KOPT-K1 (cell line): ENCODE results near the gene ZNF394.
A peak's percentile ranks its signal among the peaks of the same experiment; 100 is the strongest.

ENCODE experiments used
- H3K27ac ChIP-seq: fragments of 200-600 bp; sonication (generic); 2 replicates; pipeline ENCODE4 v1.5.1; 2016; ENCODE audit warnings: antibody characterized with exemption, mild to moderate bottlenecking, low read depth, low read length; ENCODE audit not compliant: poor library complexity, severe bottlenecking
- H3K36me3 ChIP-seq: fragments of 200-600 bp; sonication (generic); 2 replicates; pipeline ENCODE4 v1.5.1; 2017; ENCODE audit warnings: antibody characterized with exemption, mild to moderate bottlenecking, low read length, moderate library complexity; ENCODE audit not compliant: insufficient read depth
- H3K9me3 ChIP-seq: fragments of 200-600 bp; sonication (generic); 2 replicates; pipeline ENCODE4 v1.5.1; 2017; ENCODE audit warnings: antibody characterized with exemption, low read length, mild to moderate bottlenecking; ENCODE audit not compliant: insufficient read depth, poor library complexity, severe bottlenecking

The ZNF394 gene

DNA sequence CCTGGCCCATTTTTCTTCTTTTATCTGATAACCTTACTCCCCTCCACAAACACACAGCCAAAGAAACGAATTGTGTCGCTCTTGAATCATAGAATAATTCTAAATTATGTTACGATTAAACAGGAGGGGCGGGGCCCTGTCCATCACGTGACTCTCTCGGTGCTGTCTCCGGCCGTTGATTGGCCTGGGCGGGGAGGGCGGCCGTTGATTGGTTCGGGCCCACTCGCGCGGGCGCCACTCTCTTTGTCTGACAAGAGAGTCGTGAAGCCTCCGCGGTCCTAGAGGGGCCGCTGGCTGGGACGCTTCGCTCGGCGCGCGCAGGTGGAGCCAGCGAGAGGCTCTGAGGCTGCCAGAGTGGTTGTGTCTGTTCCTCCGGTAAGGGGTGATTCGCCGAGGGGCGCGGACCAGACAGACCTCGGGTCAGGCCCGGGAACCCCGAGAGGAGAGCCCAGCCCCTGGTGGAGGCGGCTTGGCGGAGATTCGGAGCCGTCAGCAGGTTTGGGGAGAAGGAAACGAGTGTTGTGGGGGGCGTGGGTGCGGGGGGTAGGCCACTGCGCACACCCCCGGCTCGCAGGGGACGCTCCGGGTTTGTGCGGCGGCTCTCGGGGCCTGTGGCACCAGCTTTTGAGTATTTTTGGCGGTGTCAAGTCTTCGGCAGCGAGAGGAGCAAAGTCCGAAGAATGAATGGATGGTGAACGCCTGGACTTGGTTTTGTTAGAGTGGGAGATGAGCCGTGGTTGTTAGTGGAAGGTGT is 27.3 kb downstream of the ZNF394 start, which contains the start of gene ZNF789:
Gene ZNF789 (plus strand): TSS at position 330 of the 754 bp plus-strand sequence. CDS start 3,567 bp downstream, outside the sequence.
- H3K27ac ChIP-seq = peak within 1 kb of the TSS; percentile 68
- no peaks in the 10 kb centered on the region for H3K9me3 ChIP-seq
- peaks cover 26% of the 10 kb centered on the region for H3K36me3 ChIP-seq

DNA sequence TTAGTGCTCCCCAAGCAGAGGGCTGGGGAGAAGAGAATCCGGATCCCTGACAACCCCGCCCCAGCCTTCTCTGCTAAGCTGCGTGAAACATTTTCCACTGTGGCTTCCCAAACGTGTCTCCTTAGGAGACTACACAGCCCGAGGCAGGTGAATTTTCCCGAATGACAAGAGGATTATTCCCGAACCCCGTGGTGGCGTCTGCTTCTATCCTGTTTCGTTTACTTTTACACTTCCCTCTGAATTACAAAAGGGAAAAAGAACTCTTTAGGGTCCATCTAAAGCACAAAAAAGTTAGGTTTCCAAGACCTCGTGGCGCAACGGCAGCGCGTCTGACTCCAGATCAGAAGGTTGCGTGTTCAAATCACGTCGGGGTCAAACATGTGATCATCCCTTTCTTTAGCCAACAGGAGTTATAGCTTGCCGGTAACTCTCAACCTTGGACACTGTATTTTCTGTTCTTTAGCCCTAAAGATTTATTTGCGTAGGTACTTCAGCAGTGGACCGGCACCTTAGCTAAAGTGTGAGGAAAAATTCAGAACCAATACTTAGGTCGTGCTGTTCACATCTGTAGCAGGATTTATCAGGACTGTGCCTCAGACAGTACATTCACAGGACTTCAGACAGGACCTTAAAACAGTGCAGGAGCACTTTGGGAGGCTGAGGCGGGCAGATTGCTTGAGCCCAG is 30.6 kb downstream of the ZNF394 start:
- H3K36me3 ChIP-seq = no peaks in the 10 kb centered on the region
- no peaks in the 10 kb centered on the region for H3K9me3 ChIP-seq
- no peak overlapping the region for H3K27ac ChIP-seq

DNA sequence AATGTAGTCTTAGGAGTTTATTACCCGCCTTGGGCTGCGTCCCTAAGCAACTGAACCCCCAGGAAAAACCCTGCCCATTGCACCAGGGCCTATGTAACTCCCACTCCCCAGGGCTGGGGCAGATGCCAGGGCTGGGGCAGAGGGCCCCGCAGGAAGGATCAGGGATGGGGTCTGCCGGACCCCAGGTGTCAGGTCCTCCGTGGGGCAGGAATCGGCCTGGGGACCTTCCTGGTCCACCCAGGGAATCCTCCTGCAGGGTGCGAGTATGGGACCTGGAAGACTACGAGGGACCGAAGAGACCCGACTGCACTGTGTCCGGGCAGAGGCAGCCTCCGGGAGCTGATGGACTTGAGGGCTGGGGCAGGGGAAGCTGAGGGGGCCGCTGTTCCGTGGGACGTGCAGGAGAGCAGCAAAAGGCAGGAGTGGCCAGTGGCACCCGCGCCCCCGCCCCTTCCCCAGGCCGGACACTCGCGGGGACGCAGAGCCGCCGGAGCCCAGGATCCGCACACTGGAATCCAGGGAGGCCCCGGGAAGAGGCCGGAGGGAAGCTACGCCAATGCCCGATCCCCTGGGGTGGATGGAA is 31.7 kb downstream of the ZNF394 start:
- H3K36me3 ChIP-seq = peaks cover 8% of the 10 kb centered on the region; the same call in 1 of the 2 replicates
- no peak overlapping the region for H3K27ac ChIP-seq
- no peaks in the 10 kb centered on the region for H3K9me3 ChIP-seq

DNA sequence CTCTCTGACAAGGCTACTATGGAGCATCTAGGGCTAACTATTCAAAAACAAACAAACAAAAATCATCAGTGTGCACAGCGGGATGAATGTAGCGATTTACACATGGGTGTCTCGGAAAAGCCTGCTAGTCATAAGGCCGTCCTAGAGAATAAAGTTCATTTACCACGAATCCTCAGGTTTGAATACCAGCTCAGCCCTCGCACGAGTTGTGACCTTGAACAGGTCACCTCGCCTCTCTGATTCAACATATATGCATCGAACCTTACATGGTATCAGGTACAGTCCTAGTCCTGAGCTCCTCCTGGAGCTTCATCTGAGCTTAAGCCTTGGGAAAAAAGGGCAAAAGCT is 34.7 kb downstream of the ZNF394 start:
- Histone ChIP-seq H3K27ac (peak overlapping the region; percentile 80), H3K9me3 (no peaks in the 10 kb centered on the region)

GRCh38 chr7:99461221-99461620 is 38.9 kb downstream of the ZNF394 start:
- no peaks in the 10 kb centered on the region for H3K9me3 ChIP-seq
- H3K36me3 ChIP-seq = peaks cover 74% of the 10 kb centered on the region

More for the DNA sequence above, 34.7 kb downstream of the ZNF394 start:
- H3K36me3 ChIP-seq = peaks cover 32% of the 10 kb centered on the region

GRCh38 chr7:99460651-99461050 is 39.4 kb downstream of the ZNF394 start:
- Histone ChIP-seq H3K36me3 (peaks cover 79% of the 10 kb centered on the region), H3K27ac (no peak overlapping the region), H3K9me3 (no peaks in the 10 kb centered on the region)

More at GRCh38 chr7:99461221-99461620, 38.9 kb downstream of the ZNF394 start:
- no peak overlapping the region for H3K27ac ChIP-seq

GRCh38 chr7:99459087-99459486 is 41.0 kb downstream of the ZNF394 start:
- Histone ChIP-seq H3K9me3 (no peaks in the 10 kb centered on the region), H3K27ac (no peak overlapping the region), H3K36me3 (peaks cover 92% of the 10 kb centered on the region)

DNA sequence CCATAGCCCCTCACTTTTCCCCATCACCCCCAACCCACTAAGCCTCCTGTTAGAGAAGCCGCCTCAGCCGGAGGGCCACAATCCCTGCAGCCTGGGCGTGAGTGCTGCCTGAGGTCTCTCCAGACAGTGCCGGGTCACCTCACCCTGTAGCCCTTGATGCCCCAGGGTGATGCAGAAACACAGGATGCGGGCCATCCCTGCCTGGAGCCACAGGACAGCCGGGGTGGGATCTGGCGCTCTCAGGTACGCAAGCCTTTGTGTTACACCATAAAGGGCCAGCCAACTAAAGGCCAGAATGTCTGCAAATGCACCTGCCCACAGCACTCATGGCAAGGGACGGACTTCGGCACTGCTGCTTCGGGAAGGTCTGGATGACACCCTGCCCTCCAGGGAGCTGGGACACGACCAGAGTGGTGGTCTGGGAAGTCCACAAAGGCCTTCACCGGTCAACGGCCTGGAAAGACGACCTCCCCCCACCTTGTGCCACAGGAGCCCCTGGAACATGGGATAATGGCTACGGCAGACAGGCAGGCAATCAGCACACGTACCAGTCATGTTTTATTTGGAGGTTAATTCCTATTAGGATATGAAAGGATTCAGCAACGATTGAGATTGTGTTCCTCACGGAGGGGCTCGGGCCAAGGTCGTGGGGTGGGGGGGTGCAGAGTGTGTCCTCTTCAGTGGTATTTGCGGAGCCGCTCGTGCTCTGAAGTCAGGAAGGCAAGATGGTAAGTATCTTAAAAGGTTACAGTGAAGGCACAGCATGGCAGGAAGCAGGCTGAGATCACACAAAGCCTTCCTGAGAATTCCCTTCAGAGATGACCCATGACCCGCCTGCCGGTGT is 42.2 kb downstream of the ZNF394 start:
- H3K9me3 ChIP-seq = no peaks in the 10 kb centered on the region
- no peak overlapping the region for H3K27ac ChIP-seq
- peaks cover 97% of the 10 kb centered on the region for H3K36me3 ChIP-seq

DNA sequence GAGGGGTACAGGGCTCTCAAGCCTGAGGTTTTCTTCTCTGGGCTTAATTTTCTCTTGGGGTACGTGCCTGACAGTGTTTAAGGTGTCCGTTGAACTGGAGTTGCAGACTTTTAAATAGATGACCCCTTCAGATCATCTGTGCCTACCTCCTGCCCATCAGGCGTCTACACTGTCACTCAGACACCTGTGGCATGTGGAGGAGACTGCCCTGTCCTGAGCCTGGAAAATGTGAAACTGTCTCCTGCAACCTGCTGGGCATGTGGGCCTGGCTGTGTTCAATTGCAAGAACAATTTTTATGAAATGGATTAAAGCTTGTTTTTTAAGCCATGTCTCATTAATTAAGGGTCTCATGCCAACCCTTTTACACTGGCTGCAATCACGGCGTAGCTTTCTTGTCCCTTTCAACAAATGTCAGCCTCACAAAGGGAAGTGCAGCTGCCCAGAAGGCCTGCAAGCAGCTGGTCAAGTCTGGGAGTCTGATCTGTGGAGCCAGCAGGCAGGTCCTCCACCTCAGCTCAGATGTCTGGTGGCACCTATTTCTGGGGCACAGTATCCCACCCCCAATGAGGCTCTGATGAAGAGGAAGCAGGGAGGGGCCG is 42.9 kb downstream of the ZNF394 start:
- H3K36me3 ChIP-seq = peaks cover 98% of the 10 kb centered on the region
- H3K27ac ChIP-seq = no peak overlapping the region
- H3K9me3 ChIP-seq = no peaks in the 10 kb centered on the region

DNA sequence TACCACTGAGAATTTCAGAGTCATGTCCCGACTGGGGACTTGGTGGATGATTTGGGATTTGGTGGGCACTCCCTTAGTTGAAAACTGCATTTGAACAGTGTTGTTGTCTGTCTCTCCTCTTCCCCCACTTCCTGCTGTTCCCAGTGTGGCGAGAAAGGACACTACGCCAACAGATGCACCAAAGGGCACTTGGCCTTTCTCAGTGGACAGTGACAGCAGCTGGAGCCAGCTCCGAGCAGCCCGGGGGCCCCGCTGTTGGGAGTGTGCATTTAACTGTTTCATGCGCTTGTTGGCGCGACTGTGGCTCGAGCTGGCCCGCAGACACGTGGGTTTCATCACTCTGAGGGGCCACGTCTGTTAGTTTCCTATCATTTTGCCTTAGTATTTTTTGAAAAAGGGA is 43.8 kb downstream of the ZNF394 start:
- Histone ChIP-seq H3K9me3 (no peaks in the 10 kb centered on the region), H3K36me3 (peaks cover 100% of the 10 kb centered on the region), H3K27ac (no peak overlapping the region)

DNA sequence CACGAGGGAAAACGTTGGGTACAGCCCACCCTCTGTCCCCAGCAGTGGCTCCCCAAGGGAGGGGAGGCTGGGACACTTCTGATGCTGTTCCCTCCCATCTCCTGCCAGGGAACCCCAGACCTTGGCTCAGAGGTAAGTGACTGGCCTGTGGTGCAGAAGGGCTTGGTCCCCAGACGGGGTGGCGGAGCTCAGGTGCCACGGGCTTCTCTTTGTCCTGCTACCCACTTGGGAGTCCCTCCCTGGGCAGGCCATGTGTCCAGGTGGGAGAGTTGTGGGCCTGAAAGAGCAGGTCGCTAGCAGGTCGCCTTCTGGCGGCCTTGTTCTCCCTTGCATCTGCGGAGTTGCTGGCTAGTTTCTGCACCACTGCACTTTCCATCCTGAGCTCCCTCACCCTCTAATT is 44.2 kb downstream of the ZNF394 start:
- Histone ChIP-seq H3K27ac (no peak overlapping the region), H3K36me3 (peaks cover 100% of the 10 kb centered on the region), H3K9me3 (no peaks in the 10 kb centered on the region)

GRCh38 chr7:99453105-99453504 is 47.0 kb downstream of the ZNF394 start:
- no peak overlapping the region for H3K27ac ChIP-seq
- H3K9me3 ChIP-seq = no peaks in the 10 kb centered on the region
- H3K36me3 ChIP-seq = peaks cover 100% of the 10 kb centered on the region

GRCh38 chr7:99452541-99452940 is 47.5 kb downstream of the ZNF394 start:
- Histone ChIP-seq H3K27ac (no peak overlapping the region), H3K9me3 (no peaks in the 10 kb centered on the region), H3K36me3 (peaks cover 100% of the 10 kb centered on the region)

DNA sequence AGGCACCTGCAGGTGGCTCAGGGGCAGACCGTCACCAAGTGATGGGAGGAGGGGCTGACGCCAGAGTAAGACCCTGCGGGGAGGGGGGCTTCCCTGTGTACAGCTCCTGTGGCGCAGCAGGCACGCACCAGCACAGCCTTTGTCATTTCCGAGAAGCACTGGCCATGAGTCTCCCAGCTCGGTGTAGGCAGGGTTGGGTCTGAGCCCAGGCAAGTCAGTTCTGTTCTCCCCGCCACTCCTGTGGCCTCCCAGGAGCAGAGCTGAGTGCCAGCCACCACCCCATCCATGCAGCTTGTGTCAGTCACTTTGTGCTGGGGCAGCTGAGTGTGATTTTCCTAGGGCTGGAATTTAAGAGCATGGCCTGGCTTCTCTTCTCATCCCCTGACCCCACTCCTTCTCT is 48.1 kb downstream of the ZNF394 start:
- H3K36me3 ChIP-seq = peaks cover 100% of the 10 kb centered on the region
- no peaks in the 10 kb centered on the region for H3K9me3 ChIP-seq
- no peak overlapping the region for H3K27ac ChIP-seq
